Mucosa of descending colon (tissue), 3 donors: Measurements from ENCODE around the gene ZNF672. TPM values are rescaled to one million over a fixed set of nuclear protein-coding genes. Genes with fewer than 3 reads are reported as not detected.
"Not testable (repeated sequence)": the region's sequence is repeated elsewhere in the genome, so short reads cannot be mapped to it uniquely, and the experiment has no call there.

Experiments used
- ATAC-seq: fragments of 200-7000 bp; cut with Tn5 transposase; one replicate; pipeline ENCODE4 v1.9.1; 2020; ENCODE audit warnings: mild to moderate bottlenecking, moderate library complexity
- DNase-seq, 3 donors: peaks; one replicate each; pipeline ENCODE4 v3.0.0-alpha.2; 2020
- H3K36me3 ChIP-seq: fragments of 200-600 bp; one replicate; pipeline ENCODE4 v1.8.0; 2021; ENCODE audit warnings: low read depth, mild to moderate bottlenecking
- H3K4me1 ChIP-seq: fragments of 200-600 bp; one replicate; pipeline ENCODE4 v1.8.0; 2021; ENCODE audit warnings: low read depth, mild to moderate bottlenecking
- H3K4me3 ChIP-seq: fragments of 200-600 bp; one replicate; pipeline ENCODE4 v1.8.0; 2021; ENCODE audit warnings: mild to moderate bottlenecking
- H3K9me3 ChIP-seq: fragments of 200-600 bp; one replicate; pipeline ENCODE4 v1.8.0; 2021; ENCODE audit warnings: mild to moderate bottlenecking
- intact Hi-C, 2 donors: fragments of 100-400 bp; cut with DNase I in 1 of 2; cut with micrococcal nuclease in 1 of 2; formaldehyde crosslinking; loops; one replicate each; pipeline versions ENCODE4 v1.11.0 to v1.11.1; 2022; cut with DNase I, micrococcal nuclease
- total RNA-seq, 3 donors: library from RNA; stranded (reverse); fragmentation: NEBNext Ultra II Directional in 2 of 3; extraction: Animal tissue kit (Norgen Biotek cat#: 25700) in 2 of 3; gene quantifications; one replicate each; pipeline versions ENCODE4 v1.2.1 to v1.2.4, GENCODE V29; 2021 to 2023
- TF ChIP-seq, protein P1 (sequence below): fragments of 200-600 bp; IDR thresholded peaks from one replicate; pipeline ENCODE4 v1.8.0; 2022; ENCODE audit warnings: antibody characterized with exemption, mild to moderate bottlenecking
- donor health status: DM: no; HTN: no; CAD: no; lungs with moderate emphysema.
- donor health status: DM: no; HTN: no; CAD: no.
- donor health status: DM: no; HTN: yes; CAD: no.

ZNF672 gene
- total RNA-seq, 3 donors from 2014 or later: 29.6 to 38.8 (median 38.3) TPM

DNA sequence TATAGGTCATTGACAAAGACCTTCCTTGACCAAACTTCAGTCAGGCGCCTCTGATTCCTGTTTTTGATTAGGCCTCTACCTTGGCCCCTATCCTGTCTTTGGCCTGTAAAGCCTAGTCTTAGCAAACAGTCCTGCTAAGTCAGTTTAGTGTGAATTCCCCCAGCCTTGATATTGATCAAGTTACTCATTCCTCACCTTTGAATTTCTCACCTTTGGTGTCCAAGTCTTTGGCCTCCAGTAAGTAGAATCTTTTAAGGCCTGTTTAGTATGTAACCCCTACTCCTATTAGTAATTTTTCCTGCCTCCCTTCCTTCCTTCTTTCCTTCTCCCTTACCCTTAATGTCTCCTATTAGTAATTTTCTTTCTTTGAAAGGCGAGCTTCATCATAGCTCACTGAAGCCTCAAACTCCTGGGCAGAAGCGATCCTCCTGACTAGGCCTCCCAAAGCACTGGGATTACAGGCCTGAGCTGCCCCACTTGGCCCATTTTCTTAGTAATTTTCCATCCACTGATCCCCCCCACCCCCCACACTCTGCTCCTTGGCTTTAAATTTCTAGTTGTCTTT lies 33.9 kb downstream of the ZNF672 start:
- Histone ChIP-seq H3K9me3 (no peaks in the 10 kb centered on the region), H3K4me3 (no peak overlapping the region), H3K36me3 (no peaks in the 10 kb centered on the region), H3K4me1 (peaks cover 5% of the 10 kb centered on the region)
- intact Hi-C loops: no loop called here
- ATAC-seq (no peak), DNase-seq (no peak)
- TF ChIP-seq, protein P1, sequence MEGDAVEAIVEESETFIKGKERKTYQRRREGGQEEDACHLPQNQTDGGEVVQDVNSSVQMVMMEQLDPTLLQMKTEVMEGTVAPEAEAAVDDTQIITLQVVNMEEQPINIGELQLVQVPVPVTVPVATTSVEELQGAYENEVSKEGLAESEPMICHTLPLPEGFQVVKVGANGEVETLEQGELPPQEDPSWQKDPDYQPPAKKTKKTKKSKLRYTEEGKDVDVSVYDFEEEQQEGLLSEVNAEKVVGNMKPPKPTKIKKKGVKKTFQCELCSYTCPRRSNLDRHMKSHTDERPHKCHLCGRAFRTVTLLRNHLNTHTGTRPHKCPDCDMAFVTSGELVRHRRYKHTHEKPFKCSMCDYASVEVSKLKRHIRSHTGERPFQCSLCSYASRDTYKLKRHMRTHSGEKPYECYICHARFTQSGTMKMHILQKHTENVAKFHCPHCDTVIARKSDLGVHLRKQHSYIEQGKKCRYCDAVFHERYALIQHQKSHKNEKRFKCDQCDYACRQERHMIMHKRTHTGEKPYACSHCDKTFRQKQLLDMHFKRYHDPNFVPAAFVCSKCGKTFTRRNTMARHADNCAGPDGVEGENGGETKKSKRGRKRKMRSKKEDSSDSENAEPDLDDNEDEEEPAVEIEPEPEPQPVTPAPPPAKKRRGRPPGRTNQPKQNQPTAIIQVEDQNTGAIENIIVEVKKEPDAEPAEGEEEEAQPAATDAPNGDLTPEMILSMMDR: no peak

DNA sequence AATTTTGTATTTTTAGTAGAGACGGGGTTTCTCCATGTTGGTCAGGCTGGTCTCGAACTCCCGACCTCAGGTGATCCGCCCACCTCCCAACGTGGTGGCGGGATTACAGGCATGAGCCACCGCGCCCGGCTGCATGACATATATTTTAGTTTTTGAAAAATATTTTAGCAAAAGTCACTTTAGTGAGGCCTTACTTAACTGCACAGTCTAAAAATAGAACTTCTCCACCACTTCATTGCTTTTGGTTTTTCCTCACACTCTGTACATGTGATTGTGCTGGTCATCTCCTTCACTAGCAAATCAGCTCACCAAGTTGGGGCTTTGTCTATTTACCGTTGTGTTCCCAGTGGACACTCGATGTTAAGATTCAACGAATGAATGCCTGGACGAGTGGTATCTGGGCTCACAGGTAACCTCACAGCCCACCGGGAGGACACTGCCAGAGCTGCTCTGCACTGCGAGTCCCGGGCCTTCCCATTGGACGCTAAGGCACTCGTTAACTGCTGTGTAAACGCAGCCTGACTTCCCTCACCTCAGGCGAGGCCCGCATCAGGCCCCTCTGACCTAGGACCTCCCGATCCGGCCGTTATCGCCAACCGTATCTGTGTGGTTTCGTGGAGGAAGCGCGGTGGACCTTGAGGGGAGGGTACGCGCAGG lies 34.9 kb downstream of the ZNF672 start:
- DNase-seq (peak; percentile 66 to 79 (median 76)), ATAC-seq (peak; percentile 71)
- H3K36me3 ChIP-seq: no peaks in the 10 kb centered on the region
- intact Hi-C loops: no loop called here
- TF ChIP-seq, protein P1: no peak
- peaks cover 5% of the 10 kb centered on the region for H3K4me1 ChIP-seq
- no peaks in the 10 kb centered on the region for H3K9me3 ChIP-seq
- peak overlapping the region; percentile 42 for H3K4me3 ChIP-seq

DNA sequence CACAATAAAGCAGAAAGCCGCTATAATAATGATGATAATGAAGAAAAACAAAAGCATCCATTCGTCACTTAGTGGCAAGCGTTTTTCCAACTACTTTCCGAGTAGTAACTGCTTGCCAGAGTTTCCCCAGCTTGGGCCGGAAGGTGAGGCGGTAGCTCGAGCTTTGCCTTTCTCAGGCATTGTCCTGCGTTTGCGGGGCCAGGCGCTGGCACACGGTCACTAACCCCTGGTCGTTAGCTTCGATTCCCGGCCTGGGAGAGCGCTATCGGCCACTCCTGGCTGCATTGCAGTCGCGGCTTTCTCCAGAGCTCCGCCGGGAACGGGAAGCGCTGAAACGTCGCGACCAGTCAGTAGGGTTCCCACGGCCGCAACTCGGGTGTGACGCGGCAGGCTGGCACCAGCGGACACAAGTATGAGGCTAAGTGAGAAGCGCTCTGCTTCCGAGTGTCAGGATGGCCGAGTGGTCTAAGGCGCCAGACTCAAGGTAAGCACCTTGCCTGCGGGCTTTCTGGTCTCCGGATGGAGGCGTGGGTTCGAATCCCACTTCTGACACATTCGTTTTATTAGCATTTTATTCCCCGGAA lies 35.5 kb downstream of the ZNF672 start:
- intact Hi-C loops: no loop called here
- TF ChIP-seq, protein P1: no peak
- no peaks in the 10 kb centered on the region for H3K9me3 ChIP-seq
- peaks cover 5% of the 10 kb centered on the region for H3K4me1 ChIP-seq
- DNase-seq (peak; percentile 94 to 98 (median 96)), ATAC-seq (peak; percentile 89)
- H3K4me3 ChIP-seq: peak overlapping the region; percentile 42
- no peaks in the 10 kb centered on the region for H3K36me3 ChIP-seq

DNA sequence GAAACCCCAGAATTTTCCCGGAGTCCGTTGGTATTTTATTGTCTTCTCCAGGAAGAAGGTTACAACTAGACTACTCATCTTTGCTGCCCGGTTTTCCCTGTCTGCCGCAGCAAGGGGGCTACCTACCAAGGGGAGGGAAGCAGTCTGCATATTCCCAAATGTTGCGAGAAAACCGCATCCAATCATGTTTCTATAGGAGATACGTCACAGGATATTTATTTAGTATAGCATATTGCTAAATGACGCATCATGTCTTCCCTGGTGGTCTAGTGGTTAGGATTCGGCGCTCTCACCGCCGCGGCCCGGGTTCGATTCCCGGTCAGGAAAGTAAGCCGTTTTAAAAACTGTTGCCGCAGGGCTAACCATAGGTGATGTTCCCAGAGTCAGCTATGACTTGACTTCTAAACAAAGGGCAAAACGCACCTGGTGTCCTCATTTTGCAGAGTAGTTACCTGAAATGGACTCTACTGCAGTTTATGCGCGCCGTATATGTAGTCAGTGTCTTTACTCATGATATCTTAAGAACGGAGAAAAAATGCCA lies 36.0 kb downstream of the ZNF672 start:
- intact Hi-C loops: no loop called here
- peak; percentile 79 for ATAC-seq
- peak; percentile 81 to 90 (median 86) for DNase-seq
- Histone ChIP-seq H3K4me3 (peak overlapping the region; percentile 42), H3K4me1 (peaks cover 5% of the 10 kb centered on the region), H3K36me3 (no peaks in the 10 kb centered on the region), H3K9me3 (no peaks in the 10 kb centered on the region)
- TF ChIP-seq, protein P1: no peak

DNA sequence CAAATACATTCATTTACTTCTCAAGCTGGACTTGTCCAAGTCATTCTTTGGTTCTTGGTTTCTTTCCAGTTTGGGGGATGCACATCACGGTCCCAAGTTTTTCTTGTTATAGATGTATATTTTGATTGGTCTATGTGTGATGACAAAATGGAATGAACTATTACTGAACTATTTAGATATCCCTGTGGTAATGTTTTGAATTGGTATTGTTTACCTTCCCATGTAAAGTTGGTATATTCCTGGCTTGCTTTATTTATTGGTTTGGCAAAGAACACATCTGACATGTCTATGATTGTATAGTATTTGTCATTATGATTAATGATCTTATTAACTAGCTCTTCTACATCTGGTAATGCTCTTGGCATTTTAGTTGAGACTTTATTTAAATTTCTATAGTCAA lies 43.2 kb downstream of the ZNF672 start:
- ATAC-seq: no peak
- no peaks in the 10 kb centered on the region for H3K9me3 ChIP-seq
- no peak for DNase-seq
- TF ChIP-seq, protein P1: no peak
- H3K4me3 ChIP-seq: no peak overlapping the region
- intact Hi-C loops: no loop called here
- no peaks in the 10 kb centered on the region for H3K36me3 ChIP-seq
- no peaks in the 10 kb centered on the region for H3K4me1 ChIP-seq

DNA sequence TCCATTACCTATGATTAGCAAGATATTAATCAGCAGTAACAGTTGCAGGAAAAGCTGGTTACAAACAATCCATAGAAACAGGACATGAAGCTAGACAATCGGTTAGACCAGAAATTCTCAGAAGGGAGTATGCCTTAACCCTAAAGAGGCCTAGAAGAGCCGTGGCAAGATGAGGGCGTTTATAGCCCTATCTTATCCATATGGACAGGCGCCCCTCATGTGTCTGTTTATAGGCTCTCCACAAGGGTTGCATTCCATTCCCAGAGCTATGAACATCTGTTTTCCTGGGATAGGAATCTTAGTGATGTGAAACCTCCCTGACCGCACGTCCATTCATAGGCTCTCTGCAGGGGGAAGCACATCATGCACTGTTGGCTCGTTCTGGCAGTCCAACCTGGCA lies 44.4 kb downstream of the ZNF672 start:
- ATAC-seq, H3K4me1 ChIP-seq, H3K4me3 ChIP-seq, H3K9me3 ChIP-seq, H3K36me3 ChIP-seq, DNase-seq, intact Hi-C loops: not testable (repeated sequence)
